ENCODE measurements around the gene COQ7.
A peak's percentile ranks its signal among the peaks of the same experiment; 100 is the strongest.

The COQ7 gene

GRCh38 chr16:19067349-19068236, at the start of gene COQ7:
TSS of gene COQ7 (plus strand) at chr16:19067614. CDS start at chr16:19067665, 51 bp downstream.
- peak; percentile 100 for DNase-seq (ENCODE audit: low read depth)
- H3K4me3 ChIP-seq (ENCODE audit: control insufficient read depth, low read depth, low read length), result peak within 1 kb of the TSS; percentile 83
- no peak for TF ChIP-seq CTCF (IDR thresholded peaks at IDR 0.05; ENCODE audit: control insufficient read depth, insufficient read depth, low read depth, low read length, missing control alignments)

- H3K4me3 ChIP-seq (ENCODE audit: control insufficient read depth, low read depth, low read length), result no peak overlapping the region
- TF ChIP-seq CTCF (IDR thresholded peaks at IDR 0.05; ENCODE audit: control insufficient read depth, insufficient read depth, low read depth, low read length, missing control alignments), result no peak
- no peak for DNase-seq (ENCODE audit: low read depth)
Observed at GRCh38 chr16:19020689-19021088, 46.7 kb upstream of the COQ7 start.

- DNase-seq (ENCODE audit: low read depth), result no peak
- H3K4me3 ChIP-seq (ENCODE audit: control insufficient read depth, low read depth, low read length), result no peak overlapping the region
- no peak for TF ChIP-seq CTCF (IDR thresholded peaks at IDR 0.05; ENCODE audit: control insufficient read depth, insufficient read depth, low read depth, low read length, missing control alignments)
Observed at GRCh38 chr16:19021747-19022146, 45.7 kb upstream of the COQ7 start.

- H3K4me3 ChIP-seq (ENCODE audit: control insufficient read depth, low read depth, low read length), result no peak overlapping the region
- no peak for DNase-seq (ENCODE audit: low read depth)
- TF ChIP-seq CTCF (IDR thresholded peaks at IDR 0.05; ENCODE audit: control insufficient read depth, insufficient read depth, low read depth, low read length, missing control alignments), result no peak
Observed at GRCh38 chr16:19027416-19027815, 40.0 kb upstream of the COQ7 start.

- H3K4me3 ChIP-seq (ENCODE audit: control insufficient read depth, low read depth, low read length), result no peak overlapping the region
- DNase-seq (ENCODE audit: low read depth), result no peak
- no peak for TF ChIP-seq CTCF (IDR thresholded peaks at IDR 0.05; ENCODE audit: control insufficient read depth, insufficient read depth, low read depth, low read length, missing control alignments)
Observed at GRCh38 chr16:19029980-19030379, 37.4 kb upstream of the COQ7 start.

GRCh38 chr16:19031738-19032137, 35.7 kb upstream of the COQ7 start:
- no peak overlapping the region for H3K4me3 ChIP-seq (ENCODE audit: control insufficient read depth, low read depth, low read length)
- no peak for DNase-seq (ENCODE audit: low read depth)
- TF ChIP-seq CTCF (IDR thresholded peaks at IDR 0.05; ENCODE audit: control insufficient read depth, insufficient read depth, low read depth, low read length, missing control alignments), result no peak
